Bronchial epithelial cell (primary cell): ENCODE data around the gene SLC35E4. TPM values are rescaled to one million over a fixed set of nuclear protein-coding genes. Genes with fewer than 3 reads are reported as not detected.

Source experiments
- DNase-seq: peaks from one replicate; pipeline ENCODE4 v3.0.0-alpha.2; 2010; ENCODE audit warnings: low read depth
- FAIRE-seq: peaks from 2 replicates; lab custom pipeline; 2011; peaks lifted over from hg19 to GRCh38; lab: Jason Lieb, UNC
- H3K27me3 ChIP-seq: 2 replicates; pipeline ENCODE4 v1.5.1; 2011; ENCODE audit warnings: low read length; ENCODE audit not compliant: control insufficient read depth, insufficient read depth
- H3K36me3 ChIP-seq: 2 replicates; pipeline ENCODE4 v1.5.1; 2011; ENCODE audit warnings: low read length; ENCODE audit not compliant: control insufficient read depth, insufficient read depth
- H3K4me3 ChIP-seq: 2 replicates; pipeline ENCODE4 v1.5.1; 2011; ENCODE audit warnings: mild to moderate bottlenecking, low read depth, low read length, control low read depth
- CTCF ChIP-seq: IDR thresholded peaks from 2 replicates; pipeline ENCODE4 v1.5.1; 2011; ENCODE audit warnings: mild to moderate bottlenecking, moderate library complexity, low read length, control low read depth, inconsistent platforms; ENCODE audit not compliant: insufficient read depth, severe bottlenecking
- total RNA-seq: library from RNA; depleted of rRNA; stranded (reverse); fragments of >200 nt; gene quantifications from 2 replicates; pipeline ENCODE4 v1.2.1, GENCODE V29; 2014

Gene SLC35E4
- total RNA-seq, 1 donor from 2014 or later: 4.7 TPM

- no peak for FAIRE-seq
- no peaks in the 10 kb centered on the region for H3K36me3 ChIP-seq
- TF ChIP-seq CTCF: no peak
- no peak overlapping the region for H3K4me3 ChIP-seq
- DNase-seq: no peak
- no peaks in the 10 kb centered on the region for H3K27me3 ChIP-seq
Measured at GRCh38 chr22:30604723-30605122, 30.9 kb upstream of the SLC35E4 start.

- no peak overlapping the region for H3K4me3 ChIP-seq
Measured at GRCh38 chr22:30605449-30606110, 30.0 kb upstream of the SLC35E4 start.

GRCh38 chr22:30606455-30607299, 28.9 kb upstream of the SLC35E4 start, which contains the start of gene TCN2:
Gene TCN2, plus strand, starts transcription at chr22:30607174. Its CDS starts 158 bp downstream, at chr22:30607332.
- Histone ChIP-seq H3K4me3 (peak within 1 kb of the TSS; percentile 39), H3K36me3 (no peaks in the 10 kb centered on the region), H3K27me3 (no peaks in the 10 kb centered on the region)
- FAIRE-seq (no peak), DNase-seq (peak; percentile 60)
- no peak for TF ChIP-seq CTCF

More at GRCh38 chr22:30605449-30606110, 30.0 kb upstream of the SLC35E4 start:
- DNase-seq: peak; percentile 36
- no peak for FAIRE-seq
- peak; percentile 67 for TF ChIP-seq CTCF
- Histone ChIP-seq H3K36me3 (no peaks in the 10 kb centered on the region), H3K27me3 (no peaks in the 10 kb centered on the region)

GRCh38 chr22:30607300-30607930, 28.2 kb upstream of the SLC35E4 start:
- DNase-seq (no peak), FAIRE-seq (no peak)
- Histone ChIP-seq H3K27me3 (no peaks in the 10 kb centered on the region), H3K36me3 (no peaks in the 10 kb centered on the region), H3K4me3 (peak overlapping the region; percentile 39)
- TF ChIP-seq CTCF: no peak

GRCh38 chr22:30607939-30608338, 27.6 kb upstream of the SLC35E4 start:
- FAIRE-seq: no peak
- Histone ChIP-seq H3K27me3 (no peaks in the 10 kb centered on the region), H3K36me3 (no peaks in the 10 kb centered on the region), H3K4me3 (no peak overlapping the region)
- TF ChIP-seq CTCF: no peak
- no peak for DNase-seq
